ENCODE results near the gene NINJ2.

GRCh38 chr12:604956-605355, 58.3 kb downstream of the NINJ2 start:
- TF ChIP-seq GATA2 (IDR thresholded peaks at IDR 0.05; ENCODE audit: low read depth, low read length) (no peak), GATA3 (IDR thresholded peaks at IDR 0.05; ENCODE audit: low read depth, low read length) (no peak)

All from SH-SY5Y (cell line).